Panc1 (cell line): ENCODE measurements around the gene RCOR1. TPM values are rescaled to one million over a fixed set of nuclear protein-coding genes. Genes with fewer than 3 reads are reported as not detected.

ENCODE experiments used
- ATAC-seq: fragments of 200-7000 bp; cut with Tn5 transposase; 2 replicates; pipeline ENCODE4 v1.9.1; 2020; ENCODE audit warnings: mild to moderate bottlenecking, moderate library complexity
- BruUV-seq: library from RNA; stranded (reverse); fragments of 400-500 nt; replicated peaks from 2 replicates; lab custom pipeline; 2021; lab: Mats Ljungman, UMichigan
- CTCF ChIA-PET: fragments of 300-600 bp; sonication (Branson Sonifier 250); formaldehyde crosslinking; loops from one replicate; lab custom pipeline; 2022; ENCODE audit warnings: antibody characterized with exemption; lab: Charles Lee
- POLR2A ChIA-PET: fragments of 300-600 bp; sonication (Branson Sonifier 250); formaldehyde crosslinking; loops from one replicate; lab custom pipeline; 2022; ENCODE audit warnings: antibody characterized with exemption; lab: Charles Lee
- DNase-seq: peaks from one replicate; pipeline ENCODE4 v3.0.0-alpha.2; 2010; ENCODE audit warnings: low read depth, low spot score
- H3K27ac ChIP-seq: 2 replicates; pipeline ENCODE4 v1.5.1; 2011; ENCODE audit warnings: mild to moderate bottlenecking, low read length, inconsistent platforms
- H3K27me3 ChIP-seq: fragments of 200-500 bp; sonication (Bioruptor generic); 2 replicates; pipeline ENCODE4 v1.6.0; 2014; ENCODE audit warnings: low read length, inconsistent platforms; ENCODE audit not compliant: control insufficient read depth, insufficient read depth
- H3K36me3 ChIP-seq: fragments of 200-500 bp; sonication (Bioruptor generic); 2 replicates; pipeline ENCODE4 v1.5.1; 2014; ENCODE audit warnings: inconsistent platforms, mild to moderate bottlenecking, low read length, moderate library complexity; ENCODE audit not compliant: control insufficient read depth, insufficient read depth
- H3K4me1 ChIP-seq: 2 replicates; pipeline ENCODE4 v1.5.1; 2011; ENCODE audit warnings: inconsistent platforms, mild to moderate bottlenecking, low read length, moderate library complexity; ENCODE audit not compliant: control insufficient read depth, insufficient read depth
- H3K4me3 ChIP-seq, 2 experiments: 2 replicates each; pipeline ENCODE4 v1.5.1; 2011 to 2012; ENCODE audit warnings: low read depth in 2 of 2, low read length in 2 of 2, mild to moderate bottlenecking in 2 of 2, inconsistent platforms in 1 of 2, moderate library complexity in 1 of 2
- H3K9me3 ChIP-seq: fragments of 200-500 bp; sonication (Bioruptor generic); 2 replicates; pipeline ENCODE4 v1.5.1; 2014; ENCODE audit warnings: low read depth, mild to moderate bottlenecking, inconsistent platforms, low read length, moderate library complexity; ENCODE audit not compliant: control insufficient read depth, insufficient read depth
- POLR2AphosphoS5 ChIP-seq: IDR thresholded peaks from 2 replicates; pipeline ENCODE4 v1.6.1; 2012; ENCODE audit warnings: mild to moderate bottlenecking, low read depth, low read length, moderate library complexity
- REST ChIP-seq, 2 experiments: IDR thresholded peaks; 2 replicates each; pipeline ENCODE4 v1.6.1; 2011 to 2012; ENCODE audit warnings: low read depth in 2 of 2, control low read depth in 1 of 2, low read length in 1 of 2, mild to moderate bottlenecking in 1 of 2, moderate library complexity in 1 of 2; ENCODE audit not compliant: insufficient read depth in 1 of 2
- SIN3A ChIP-seq: IDR thresholded peaks from 2 replicates; pipeline ENCODE4 v1.6.1; 2012; ENCODE audit warnings: low read depth, mild to moderate bottlenecking, low read length, moderate library complexity, borderline replicate concordance; ENCODE audit not compliant: insufficient read depth
- TCF7L2 ChIP-seq: IDR thresholded peaks from 2 replicates; pipeline ENCODE4 v1.6.1; 2011; ENCODE audit warnings: mild to moderate bottlenecking, low read depth, low read length, inconsistent platforms
- in situ Hi-C: cut with HindIII; loops from 2 replicates; pipeline ENCODE4 v1.10.0; 2016; ENCODE audit warnings: low sequenced_read_pairs, low pct_unique_long_range_greater_than_20kb
- intact Hi-C: fragments of 100-400 bp; cut with micrococcal nuclease; formaldehyde crosslinking; loops from one replicate; pipeline ENCODE4 v1.10.0; 2022; ENCODE audit not compliant: unreplicated experiment
- total RNA-seq: library from RNA; stranded (reverse); gene quantifications from one replicate; pipeline ENCODE4 v1.2.1, GENCODE V29; 2021; ENCODE audit not compliant: unreplicated experiment
- TF ChIP-seq, protein P1 (sequence below): fragments of 450-650 bp; IDR thresholded peaks from 2 replicates; pipeline ENCODE4 v1.5.1; 2017; ENCODE audit warnings: mild to moderate bottlenecking

Gene RCOR1
- total RNA-seq, 1 experiment from 2014 or later: 27.1 TPM

GRCh38 chr14:102578821-102579220, 13.6 kb upstream of the RCOR1 start:
- CTCF ChIA-PET: no interaction called here

GRCh38 chr14:102579696-102580549, 12.5 kb upstream of the RCOR1 start:
- ChIA-PET CTCF (no interaction called here), POLR2A (no interaction called here)
- H3K9me3 ChIP-seq: no peaks in the 10 kb centered on the region
- in situ Hi-C loops (no loop called here), intact Hi-C loops (no loop called here)
- no TSS peak for BruUV-seq
- no peak for DNase-seq
- H3K4me3 ChIP-seq: no peak overlapping the region
- no peaks in the 10 kb centered on the region for H3K4me1 ChIP-seq
- no peaks in the 10 kb centered on the region for H3K36me3 ChIP-seq
- TF ChIP-seq REST (IDR thresholded peaks at IDR 0.05; ENCODE audit: insufficient read depth in 1 of 2, low read depth in 2 of 2, low read length in 1 of 2) (no peak), SIN3A (no peak), POLR2AphosphoS5 (no peak), TCF7L2 (no peak)
- TF ChIP-seq, protein P1, sequence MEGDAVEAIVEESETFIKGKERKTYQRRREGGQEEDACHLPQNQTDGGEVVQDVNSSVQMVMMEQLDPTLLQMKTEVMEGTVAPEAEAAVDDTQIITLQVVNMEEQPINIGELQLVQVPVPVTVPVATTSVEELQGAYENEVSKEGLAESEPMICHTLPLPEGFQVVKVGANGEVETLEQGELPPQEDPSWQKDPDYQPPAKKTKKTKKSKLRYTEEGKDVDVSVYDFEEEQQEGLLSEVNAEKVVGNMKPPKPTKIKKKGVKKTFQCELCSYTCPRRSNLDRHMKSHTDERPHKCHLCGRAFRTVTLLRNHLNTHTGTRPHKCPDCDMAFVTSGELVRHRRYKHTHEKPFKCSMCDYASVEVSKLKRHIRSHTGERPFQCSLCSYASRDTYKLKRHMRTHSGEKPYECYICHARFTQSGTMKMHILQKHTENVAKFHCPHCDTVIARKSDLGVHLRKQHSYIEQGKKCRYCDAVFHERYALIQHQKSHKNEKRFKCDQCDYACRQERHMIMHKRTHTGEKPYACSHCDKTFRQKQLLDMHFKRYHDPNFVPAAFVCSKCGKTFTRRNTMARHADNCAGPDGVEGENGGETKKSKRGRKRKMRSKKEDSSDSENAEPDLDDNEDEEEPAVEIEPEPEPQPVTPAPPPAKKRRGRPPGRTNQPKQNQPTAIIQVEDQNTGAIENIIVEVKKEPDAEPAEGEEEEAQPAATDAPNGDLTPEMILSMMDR: no peak
- no peaks in the 10 kb centered on the region for H3K27me3 ChIP-seq
- no peak overlapping the region for H3K27ac ChIP-seq
- no peak for ATAC-seq

More at GRCh38 chr14:102578821-102579220, 13.6 kb upstream of the RCOR1 start:
- Histone ChIP-seq H3K4me1 (no peaks in the 10 kb centered on the region), H3K36me3 (no peaks in the 10 kb centered on the region), H3K9me3 (no peaks in the 10 kb centered on the region), H3K4me3 (no peak overlapping the region), H3K27me3 (no peaks in the 10 kb centered on the region), H3K27ac (no peak overlapping the region)
- no peak for TF ChIP-seq POLR2AphosphoS5
- no peak for TF ChIP-seq SIN3A
- no peak for TF ChIP-seq TCF7L2
- TF ChIP-seq REST (IDR thresholded peaks at IDR 0.05; ENCODE audit: insufficient read depth in 1 of 2, low read depth in 2 of 2, low read length in 1 of 2): no peak
- TF ChIP-seq, protein P1: no peak
- BruUV-seq: no TSS peak
- ATAC-seq (no peak), DNase-seq (no peak)
- POLR2A ChIA-PET: no interaction called here
- in situ Hi-C loops: no loop called here
- intact Hi-C loops: no loop called here
